C4-2B (cell line): ENCODE data around the gene AKAP3.

Source experiments
- ZFX ChIP-seq: fragments of 450-650 bp; IDR thresholded peaks from 2 replicates; pipeline ENCODE4 v1.6.1; 2017
- TF ChIP-seq, protein P1 (sequence below): fragments of 450-650 bp; conservative IDR thresholded peaks from 2 replicates; pipeline ENCODE4 v1.5.1; 2017; ENCODE audit warnings: mild to moderate bottlenecking

DNA sequence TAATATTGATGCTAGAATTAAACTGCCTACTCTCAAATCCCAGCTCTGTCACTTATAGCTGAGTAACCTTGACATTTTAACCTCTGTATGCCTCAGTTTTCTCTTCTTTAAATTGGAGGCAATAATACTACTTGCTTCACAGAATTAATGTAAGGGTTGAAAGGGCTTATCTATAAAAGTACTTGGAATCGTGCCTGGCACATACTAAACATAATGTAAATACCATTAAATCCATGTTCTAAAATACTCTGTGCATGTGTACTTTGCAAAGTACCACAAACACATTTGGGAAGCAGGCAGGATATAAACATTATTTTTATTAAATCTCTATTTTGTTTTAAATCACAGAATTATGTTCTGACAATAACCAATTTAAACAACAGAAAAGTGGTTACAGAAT lies 44.9 kb downstream of the AKAP3 start:
- TF ChIP-seq, protein P1, sequence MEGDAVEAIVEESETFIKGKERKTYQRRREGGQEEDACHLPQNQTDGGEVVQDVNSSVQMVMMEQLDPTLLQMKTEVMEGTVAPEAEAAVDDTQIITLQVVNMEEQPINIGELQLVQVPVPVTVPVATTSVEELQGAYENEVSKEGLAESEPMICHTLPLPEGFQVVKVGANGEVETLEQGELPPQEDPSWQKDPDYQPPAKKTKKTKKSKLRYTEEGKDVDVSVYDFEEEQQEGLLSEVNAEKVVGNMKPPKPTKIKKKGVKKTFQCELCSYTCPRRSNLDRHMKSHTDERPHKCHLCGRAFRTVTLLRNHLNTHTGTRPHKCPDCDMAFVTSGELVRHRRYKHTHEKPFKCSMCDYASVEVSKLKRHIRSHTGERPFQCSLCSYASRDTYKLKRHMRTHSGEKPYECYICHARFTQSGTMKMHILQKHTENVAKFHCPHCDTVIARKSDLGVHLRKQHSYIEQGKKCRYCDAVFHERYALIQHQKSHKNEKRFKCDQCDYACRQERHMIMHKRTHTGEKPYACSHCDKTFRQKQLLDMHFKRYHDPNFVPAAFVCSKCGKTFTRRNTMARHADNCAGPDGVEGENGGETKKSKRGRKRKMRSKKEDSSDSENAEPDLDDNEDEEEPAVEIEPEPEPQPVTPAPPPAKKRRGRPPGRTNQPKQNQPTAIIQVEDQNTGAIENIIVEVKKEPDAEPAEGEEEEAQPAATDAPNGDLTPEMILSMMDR: no peak
- no peak for TF ChIP-seq ZFX
